HG02798 (cell line): ENCODE results near the gene CTSH.
"Not testable (repeated sequence)": the region's sequence is repeated elsewhere in the genome, so short reads cannot be mapped to it uniquely, and the experiment has no call there.

Experiments
- ATAC-seq: cut with Tn5 transposase; IDR thresholded peaks from one replicate; pipeline ENCODE4 v1.9.1; 2021; ENCODE audit warnings: mild to moderate bottlenecking; ENCODE audit not compliant: unreplicated experiment, poor library complexity

CTSH gene

GRCh38 chr15:78925076-78925624 is 19.7 kb downstream of the CTSH start:
- no peak for ATAC-seq

GRCh38 chr15:78923480-78924360 is 21.1 kb downstream of the CTSH start:
- no peak for ATAC-seq

- no peak for ATAC-seq
Observed at GRCh38 chr15:78923015-78923414, 21.8 kb downstream of the CTSH start.

GRCh38 chr15:78922527-78922926 is 22.3 kb downstream of the CTSH start:
- no peak for ATAC-seq

GRCh38 chr15:78921940-78922339 is 22.9 kb downstream of the CTSH start:
- no peak for ATAC-seq

- no peak for ATAC-seq
Observed at GRCh38 chr15:78921517-78921916, 23.3 kb downstream of the CTSH start.

- ATAC-seq: no peak
Observed at GRCh38 chr15:78917888-78918287, 27.0 kb downstream of the CTSH start.

- ATAC-seq: no peak
Observed at GRCh38 chr15:78916088-78916487, 28.8 kb downstream of the CTSH start.

GRCh38 chr15:78915341-78916087 is 29.3 kb downstream of the CTSH start:
- no peak for ATAC-seq

GRCh38 chr15:78914027-78914764 is 30.6 kb downstream of the CTSH start:
- no peak for ATAC-seq

GRCh38 chr15:78913012-78913411 is 31.8 kb downstream of the CTSH start:
- no peak for ATAC-seq

- no peak for ATAC-seq
Observed at GRCh38 chr15:78912316-78912715, 32.5 kb downstream of the CTSH start.

- no peak for ATAC-seq
Observed at GRCh38 chr15:78910271-78910670, 34.6 kb downstream of the CTSH start.

GRCh38 chr15:78909791-78910228 is 35.0 kb downstream of the CTSH start:
- peak; percentile 48 for ATAC-seq

GRCh38 chr15:78909160-78909695 is 35.6 kb downstream of the CTSH start:
- ATAC-seq: no peak

GRCh38 chr15:78907577-78907976 is 37.3 kb downstream of the CTSH start:
- no peak for ATAC-seq

- no peak for ATAC-seq
Observed at GRCh38 chr15:78906316-78906620, 38.6 kb downstream of the CTSH start.

GRCh38 chr15:78904599-78905358 is 40.1 kb downstream of the CTSH start:
- no peak for ATAC-seq

GRCh38 chr15:78902281-78903032 is 42.4 kb downstream of the CTSH start:
- ATAC-seq: not testable (repeated sequence)
